Umbilical cord (tissue), 2 donors: ENCODE measurements around the gene YLPM1. TPM values are rescaled to one million over a fixed set of nuclear protein-coding genes. Genes with fewer than 3 reads are reported as not detected.
"Not testable (repeated sequence)": the region's sequence is repeated elsewhere in the genome, so short reads cannot be mapped to it uniquely, and the experiment has no call there.

Source experiments
- DNase-seq: peaks from one replicate; pipeline ENCODE4 v3.0.0-alpha.2; 2015; ENCODE audit warnings: low spot score
- total RNA-seq: library from RNA; depleted of rRNA; stranded (reverse); fragments of >200 nt; gene quantifications from one replicate; pipeline ENCODE4 v1.2.3, GENCODE V29; 2014; ENCODE audit warnings: low replicate concordance; ENCODE audit not compliant: insufficient read depth

The YLPM1 gene
- 51.5 TPM for total RNA-seq

DNA sequence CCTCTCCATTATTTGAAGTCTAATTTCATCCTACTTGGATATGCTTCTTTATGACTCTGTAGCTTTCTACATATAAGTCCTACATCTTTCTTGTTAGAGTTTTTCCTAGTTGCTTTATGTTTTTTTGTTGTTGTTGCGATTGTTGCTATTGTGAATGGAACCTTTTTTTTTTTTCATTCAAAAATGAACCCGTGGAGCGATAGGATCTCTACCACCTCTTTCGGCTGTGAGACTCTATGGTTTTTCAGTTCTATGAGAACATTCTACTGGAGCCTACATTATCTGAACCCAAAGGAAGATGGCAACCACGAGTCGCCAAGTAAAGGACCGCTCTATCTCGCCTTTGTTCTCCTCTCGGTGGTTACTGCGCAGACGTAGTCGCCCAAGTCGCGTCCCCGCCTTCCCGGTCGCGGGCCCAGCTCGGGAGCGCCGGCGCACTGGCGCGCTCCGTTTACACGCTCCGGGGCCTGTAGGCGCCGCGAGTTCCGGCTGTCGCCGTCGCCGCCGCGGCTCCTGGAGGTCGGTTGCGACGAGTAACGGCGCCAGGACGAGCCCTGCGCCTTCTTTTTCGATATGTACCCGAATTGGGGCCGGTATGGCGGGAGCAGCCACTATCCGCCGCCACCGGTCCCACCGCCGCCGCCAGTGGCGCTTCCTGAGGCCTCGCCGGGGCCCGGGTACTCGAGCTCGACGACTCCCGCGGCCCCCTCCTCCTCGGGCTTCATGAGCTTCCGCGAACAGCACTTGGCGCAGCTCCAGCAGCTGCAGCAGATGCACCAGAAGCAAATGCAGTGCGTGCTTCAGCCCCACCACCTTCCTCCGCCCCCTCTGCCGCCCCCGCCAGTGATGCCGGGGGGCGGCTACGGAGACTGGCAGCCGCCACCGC, at the start of gene YLPM1:
YLPM1 (plus strand) TSS at position 400 of the 886 bp plus-strand sequence; CDS start at position 574, 174 bp downstream.
- DNase-seq, result peak; percentile 98

DNA sequence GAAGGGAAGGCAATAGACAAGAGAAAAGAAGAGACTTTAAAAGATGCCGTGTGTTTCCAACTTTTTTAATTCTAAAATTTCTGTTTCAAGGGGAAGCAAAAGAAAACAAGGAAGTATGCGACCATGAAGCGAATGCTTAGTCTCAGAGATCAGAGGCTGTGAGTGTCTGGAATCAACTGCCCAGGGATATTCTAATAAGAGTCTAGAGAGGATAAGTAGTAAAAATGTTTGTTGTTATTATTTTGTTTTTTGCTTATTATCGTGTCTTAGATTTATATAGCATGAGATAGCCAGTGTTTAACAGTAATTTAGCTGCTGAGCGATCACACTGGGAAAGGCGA, 49.8 kb upstream of the YLPM1 start:
- no peak for DNase-seq

DNA sequence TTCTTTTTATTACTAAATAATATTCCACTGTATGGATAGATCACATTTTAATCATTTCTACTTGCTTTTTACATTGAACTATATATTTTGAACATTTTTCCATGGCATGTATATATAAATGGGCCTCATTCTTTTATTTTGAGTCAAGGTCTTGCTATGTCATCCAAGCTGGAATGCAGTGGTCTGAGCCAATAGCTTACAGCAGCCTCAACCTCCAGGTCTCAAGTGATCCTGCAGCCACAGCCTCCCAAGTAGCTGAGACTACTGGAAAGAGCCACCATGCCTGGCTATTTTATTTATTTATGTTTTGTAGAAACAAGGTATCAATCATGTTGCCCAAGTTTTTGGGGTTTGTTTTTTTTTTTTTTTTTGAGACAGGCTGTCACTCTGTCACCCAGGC, 42.6 kb upstream of the YLPM1 start:
- DNase-seq, result no peak

DNA sequence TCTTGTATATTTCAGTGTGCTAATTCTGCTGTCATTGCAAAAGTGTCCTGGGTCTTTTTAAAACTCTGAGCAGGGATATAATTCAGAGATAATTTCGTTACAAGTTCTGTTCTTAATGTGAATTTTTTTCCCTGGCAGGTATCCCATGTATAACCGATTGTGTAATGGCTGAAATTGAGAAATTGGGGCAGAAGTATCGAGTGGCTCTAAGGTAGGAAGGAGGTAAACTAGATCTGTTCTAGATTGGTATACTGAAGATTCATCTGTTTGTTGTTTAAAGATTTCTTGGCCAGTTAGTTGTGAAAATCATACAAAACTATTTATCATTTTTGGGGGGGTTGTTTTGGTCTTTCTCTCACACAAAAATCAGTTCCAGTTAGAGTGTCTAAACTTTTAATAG, 40.0 kb upstream of the YLPM1 start:
- DNase-seq, result no peak

- DNase-seq, result no peak
Measured at GRCh38 chr14:74732387-74732786, 30.7 kb upstream of the YLPM1 start.

- no peak for DNase-seq
Measured at GRCh38 chr14:74733221-74733620, 29.9 kb upstream of the YLPM1 start.

DNA sequence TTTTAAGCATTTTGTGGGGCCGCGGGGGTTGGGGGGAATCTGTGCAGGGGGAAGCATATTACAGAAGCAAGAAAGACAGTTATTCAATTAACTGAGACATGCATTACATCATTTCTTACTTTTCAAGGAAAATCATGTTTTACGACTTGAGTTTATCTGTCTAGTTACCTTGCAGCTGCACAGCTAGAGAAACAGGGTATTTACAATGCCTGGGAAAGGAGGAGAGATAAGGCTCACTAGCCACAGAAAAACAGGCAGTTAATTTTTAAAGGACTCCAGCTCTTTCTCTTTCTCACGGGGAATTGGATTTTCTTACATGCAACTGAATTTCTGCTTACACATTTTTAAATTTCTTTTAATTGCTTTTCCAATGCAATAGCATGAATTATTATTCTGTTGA, 28.0 kb upstream of the YLPM1 start:
- no peak for DNase-seq

DNA sequence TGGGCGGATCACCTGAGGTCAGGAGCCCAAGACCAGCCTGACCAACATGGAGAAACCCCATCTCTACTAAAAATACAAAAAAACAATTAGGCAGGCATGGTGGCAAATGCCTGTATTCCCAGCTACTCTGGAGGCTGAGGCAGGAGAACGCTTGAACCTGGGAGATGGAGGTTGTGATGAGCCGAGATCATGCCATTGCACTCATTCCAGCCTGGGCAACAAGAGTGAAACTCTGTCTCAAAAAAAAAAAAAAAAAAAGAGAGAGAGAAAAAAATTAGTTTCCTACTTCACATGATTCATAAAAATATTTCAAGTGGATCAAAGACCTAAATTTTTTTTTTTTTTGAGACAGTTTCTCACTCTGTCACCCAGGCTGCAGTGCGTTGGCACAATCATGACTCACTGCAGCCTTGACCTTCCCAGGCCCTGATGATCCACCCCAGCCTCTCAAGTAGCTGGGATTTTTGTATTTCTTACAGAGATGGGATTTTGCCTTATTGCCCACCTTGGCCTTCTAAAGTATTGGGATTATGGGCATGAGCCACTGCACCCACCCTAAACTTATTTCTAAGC, 25.3 kb upstream of the YLPM1 start:
- no peak for DNase-seq

- DNase-seq, result no peak
Measured at GRCh38 chr14:74739293-74740030, 23.7 kb upstream of the YLPM1 start.

DNA sequence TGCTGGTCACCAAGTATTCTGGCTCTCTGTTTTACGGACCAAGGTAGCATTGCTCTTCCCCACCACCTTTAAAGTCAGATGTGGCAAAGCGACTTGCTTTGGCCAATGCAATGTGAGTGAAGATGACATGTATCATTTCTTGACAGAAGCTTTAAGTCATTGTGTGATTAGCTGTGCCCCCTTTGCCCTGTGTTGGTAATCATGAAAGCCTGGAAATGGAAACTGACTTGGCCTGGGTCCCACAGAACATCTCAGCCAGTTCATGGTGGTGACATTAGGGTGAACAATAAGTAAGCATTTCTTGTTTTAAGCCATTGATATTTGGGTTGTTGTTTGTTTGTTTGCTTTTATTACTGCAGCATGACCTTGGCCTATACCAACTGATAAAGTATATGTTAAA, 15.9 kb upstream of the YLPM1 start:
- no peak for DNase-seq

GRCh38 chr14:74754157-74754556, 9.0 kb upstream of the YLPM1 start:
- no peak for DNase-seq

DNA sequence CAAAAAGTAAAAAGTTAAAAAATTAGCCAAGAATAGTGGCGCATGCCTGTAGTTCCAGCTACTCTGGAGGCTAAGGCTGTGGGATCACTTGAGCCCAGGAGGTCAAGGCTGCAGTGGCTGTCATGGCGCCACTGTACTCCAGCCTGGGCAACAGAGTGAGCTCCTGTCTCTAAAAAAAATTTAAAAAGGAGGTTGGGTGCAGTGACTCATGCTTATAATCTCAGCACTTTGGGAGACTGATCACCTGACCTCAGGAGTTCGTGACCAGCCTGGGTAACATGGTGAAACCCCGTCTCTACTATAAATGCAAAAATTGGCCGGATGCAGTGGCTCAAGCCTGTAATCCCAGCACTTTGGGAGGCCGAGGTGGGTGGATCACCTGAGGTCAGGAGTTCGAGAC, 8.2 kb upstream of the YLPM1 start:
- no peak for DNase-seq

- no peak for DNase-seq
Measured at GRCh38 chr14:74756326-74756725, 6.8 kb upstream of the YLPM1 start.

- not testable (repeated sequence) for DNase-seq
Measured at GRCh38 chr14:74758505-74758904, 4.6 kb upstream of the YLPM1 start.

- DNase-seq, result peak; percentile 12
Measured at GRCh38 chr14:74763803-74764531, 851 bp downstream of the YLPM1 start.

DNA sequence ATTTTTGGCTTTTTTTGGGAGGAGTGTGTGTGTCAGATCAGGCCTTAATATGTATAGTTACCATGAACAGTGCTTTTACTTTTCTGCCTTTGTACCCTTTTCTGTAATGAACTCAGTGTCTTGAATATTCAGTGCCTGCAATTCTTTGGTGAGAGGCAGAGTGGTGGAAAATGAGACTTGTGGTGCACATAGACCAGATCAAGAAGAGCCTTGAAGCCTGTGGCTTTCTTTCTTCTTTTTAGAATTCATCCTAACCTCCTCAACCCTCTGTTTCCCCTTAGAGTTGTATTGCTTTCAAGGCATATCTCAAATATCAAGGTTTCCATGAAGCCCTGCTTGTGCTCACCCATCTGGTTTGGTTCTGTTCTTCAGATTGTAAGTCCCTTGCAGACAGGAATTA, 2.6 kb downstream of the YLPM1 start:
- no peak for DNase-seq

DNA sequence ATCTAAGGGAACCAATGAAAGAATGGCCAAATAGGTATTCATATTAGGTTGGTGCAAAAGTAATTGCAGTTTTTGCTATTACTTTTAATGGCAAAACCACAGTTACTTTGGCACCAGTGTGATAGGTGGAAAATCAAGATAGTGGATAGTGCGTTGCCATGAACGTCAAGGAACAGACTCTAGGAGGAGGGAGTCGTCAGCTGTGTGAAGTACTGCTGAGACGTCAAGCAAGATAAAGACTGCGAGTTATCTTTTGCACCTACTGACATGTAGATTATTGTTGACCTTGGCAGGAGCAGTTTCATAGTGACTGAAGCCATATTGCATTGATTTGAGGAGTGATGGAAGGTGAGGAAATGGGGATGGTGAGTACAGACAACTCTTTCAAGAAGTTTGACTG, 8.3 kb downstream of the YLPM1 start:
- DNase-seq, result no peak

DNA sequence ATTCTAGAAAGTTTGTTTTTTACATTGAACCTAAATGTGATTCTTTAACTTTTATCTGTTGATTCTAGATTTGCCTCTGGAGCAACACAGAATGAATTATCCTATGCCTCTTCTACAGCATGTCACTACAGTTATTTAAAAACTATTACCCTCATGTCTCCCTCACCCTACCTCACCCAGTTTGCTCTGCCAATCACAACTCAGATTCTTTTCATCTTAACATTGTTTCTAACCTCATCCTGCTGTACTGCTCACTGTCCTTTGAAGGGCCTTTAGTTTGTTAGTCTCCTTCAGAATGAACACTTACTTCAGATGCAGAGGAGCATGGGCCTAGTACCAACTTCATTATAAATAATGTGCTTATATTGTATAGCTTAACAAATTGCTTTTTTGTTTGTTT, 21.5 kb downstream of the YLPM1 start:
- no peak for DNase-seq

- no peak for DNase-seq
Measured at GRCh38 chr14:74785056-74785613, 22.0 kb downstream of the YLPM1 start.

DNA sequence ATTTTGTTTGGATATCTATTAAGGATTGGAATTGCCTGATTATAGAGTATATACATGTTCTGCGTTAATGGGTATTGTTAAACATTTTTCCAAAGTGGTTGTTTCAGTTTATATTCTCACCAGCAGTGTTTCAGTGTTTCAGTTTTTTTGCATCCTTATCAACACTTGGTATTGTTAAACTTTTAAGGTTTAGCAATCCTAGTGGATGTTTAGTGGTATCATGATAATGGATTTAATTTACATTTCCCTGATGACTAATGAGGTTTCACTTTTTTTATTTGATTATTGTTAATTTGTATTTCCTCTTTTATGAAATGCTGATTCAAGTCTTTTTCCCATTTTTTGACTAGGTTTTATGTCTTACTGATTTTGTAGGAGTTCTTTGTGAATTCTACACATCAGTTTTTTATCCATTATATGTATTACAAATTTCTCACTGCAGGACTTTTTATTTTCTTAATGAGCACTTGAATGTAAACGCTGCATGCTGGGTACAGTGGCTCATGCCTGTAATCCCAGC, 23.7 kb downstream of the YLPM1 start:
- no peak for DNase-seq
